Endodermal cell (in vitro differentiated cells): ENCODE measurements around the gene NSL1. TPM values are rescaled to one million over a fixed set of nuclear protein-coding genes. Genes with fewer than 3 reads are reported as not detected.

Experiments used
- DNase-seq: peaks from one replicate; pipeline ENCODE4 v3.0.0-alpha.2; 2017
- H3K27ac ChIP-seq: 2 replicates; pipeline ENCODE4 v1.5.1; 2013; ENCODE audit warnings: mild to moderate bottlenecking, low read depth, low read length, moderate library complexity
- H3K27me3 ChIP-seq: 2 replicates; pipeline ENCODE4 v1.6.1; 2013; ENCODE audit warnings: mild to moderate bottlenecking, low read length, moderate library complexity; ENCODE audit not compliant: insufficient read depth, control insufficient read depth, poor library complexity, severe bottlenecking
- H3K36me3 ChIP-seq: 2 replicates; pipeline ENCODE4 v1.7.0; 2013; ENCODE audit warnings: mild to moderate bottlenecking, low read length, moderate library complexity; ENCODE audit not compliant: control insufficient read depth, insufficient read depth
- H3K4me1 ChIP-seq: one replicate; pipeline ENCODE4 v1.7.0; 2013; ENCODE audit warnings: low read length; ENCODE audit not compliant: control insufficient read depth, insufficient read depth
- H3K4me3 ChIP-seq: 2 replicates; pipeline ENCODE4 v1.5.1; 2013; ENCODE audit warnings: mild to moderate bottlenecking, low read length, moderate library complexity
- H3K9ac ChIP-seq: 2 replicates; pipeline ENCODE4 v1.6.1; 2013; ENCODE audit warnings: mild to moderate bottlenecking, low read length, moderate library complexity; ENCODE audit not compliant: poor library complexity, severe bottlenecking; ENCODE audit errors: extremely low read depth
- H3K9me3 ChIP-seq: 2 replicates; pipeline ENCODE4 v1.6.1; 2013; ENCODE audit warnings: mild to moderate bottlenecking, low read length, moderate library complexity; ENCODE audit not compliant: control insufficient read depth
- H3K27ac Mint-ChIP-seq: 2 replicates; pipeline ENCODE4 v1.8.0; 2020; ENCODE audit warnings: mixed read lengths
- H3K27me3 Mint-ChIP-seq: 2 replicates; pipeline ENCODE4 v1.8.0; 2021; ENCODE audit warnings: mild to moderate bottlenecking, mixed read lengths; ENCODE audit not compliant: insufficient read depth
- H3K36me3 Mint-ChIP-seq: 2 replicates; pipeline ENCODE4 v1.8.0; 2020; ENCODE audit warnings: low read depth, mixed read lengths
- H3K4me1 Mint-ChIP-seq: 2 replicates; pipeline ENCODE4 v1.8.0; 2020; ENCODE audit warnings: mixed read lengths
- H3K4me3 Mint-ChIP-seq: 2 replicates; pipeline ENCODE4 v1.8.0; 2020; ENCODE audit warnings: mild to moderate bottlenecking, moderate library complexity, mixed read lengths
- H3K9me3 Mint-ChIP-seq: 2 replicates; pipeline ENCODE4 v1.8.0; 2020; ENCODE audit warnings: mild to moderate bottlenecking, mixed read lengths
- CTCF ChIP-seq: fragments of 200-600 bp; sonication (generic); conservative IDR thresholded peaks from 2 replicates; pipeline ENCODE4 v1.5.0; 2021; ENCODE audit warnings: antibody characterized with exemption, mild to moderate bottlenecking
- WGBS, 2 experiments: methylation state at CpG; one replicate each; pipeline versions ENCODE4 v1.1.5 to v1.1.7; 2013; ENCODE audit warnings: missing lambda C conversion rate in 2 of 2, mixed read lengths in 1 of 2; ENCODE audit not compliant: insufficient coverage in 1 of 2, insufficient read length in 1 of 2; 5-methylcytosine and 5-hydroxymethylcytosine counted together
- total RNA-seq, 2 donors: library from RNA; stranded (reverse); fragmentation: NEBNext Ultra II Directional in 1 of 2; extraction: Animal tissue kit (Norgen Biotek cat#: 25700) in 1 of 2; gene quantifications; 2 replicates in 1 of 2; 3 replicates in 1 of 2; pipeline ENCODE4 v1.2.1, GENCODE V29; 2021

The NSL1 gene
- total RNA-seq, 2 donors from 2014 or later: 47.6 to 57.7 TPM

DNA sequence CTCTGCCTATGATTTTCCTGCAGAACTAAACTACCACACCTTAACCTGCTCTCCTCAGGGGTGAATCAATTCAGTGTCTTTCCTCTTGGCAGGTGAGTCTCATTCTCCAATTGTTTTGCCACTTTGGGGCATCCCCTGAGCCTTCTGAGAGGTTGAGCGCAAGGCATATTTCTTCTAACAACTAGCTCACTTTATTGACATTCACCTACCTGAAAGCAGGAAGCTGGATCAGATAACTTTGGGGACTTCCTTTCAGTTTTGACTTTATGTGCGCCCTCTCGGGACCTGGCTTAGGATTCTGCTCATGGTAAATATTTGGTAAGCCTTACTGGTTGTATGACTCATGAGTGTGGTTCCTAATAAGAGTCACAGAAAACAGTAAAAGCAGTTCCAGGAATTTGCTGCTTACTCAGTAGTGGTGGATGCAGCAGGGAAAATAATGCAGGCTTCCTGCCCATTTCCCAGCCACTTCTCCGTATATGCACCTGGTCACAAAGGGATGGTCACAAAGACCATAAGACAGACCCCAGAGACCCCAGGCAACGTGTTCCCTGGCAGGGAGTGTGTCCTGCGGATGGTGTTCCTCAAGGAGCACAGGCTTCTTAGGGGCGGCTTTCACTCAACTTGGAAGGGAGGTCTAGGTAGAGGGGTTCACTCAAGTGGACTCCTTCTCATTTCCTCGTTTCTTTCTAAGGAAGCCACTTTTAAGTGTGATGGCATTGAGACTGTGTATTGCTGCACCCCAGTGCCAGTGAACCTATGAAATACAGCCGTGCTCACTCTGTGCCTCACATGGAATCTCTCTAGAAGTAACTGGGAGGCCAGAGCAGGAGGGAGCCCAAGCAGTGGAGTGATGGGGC is 70.0 kb downstream of the NSL1 start:
- Histone ChIP-seq H3K4me1 (no peaks in the 10 kb centered on the region), H3K9me3 (peaks cover 24% of the 10 kb centered on the region), H3K9ac (no peak overlapping the region), H3K27me3 (no peaks in the 10 kb centered on the region), H3K36me3 (peaks cover 9% of the 10 kb centered on the region), H3K4me3 (no peak overlapping the region), H3K27ac (no peak overlapping the region)
- H3K4me3 Mint-ChIP-seq: no peak overlapping the region
- peaks cover 1% of the 10 kb centered on the region for H3K4me1 Mint-ChIP-seq
- TF ChIP-seq CTCF: no peak
- DNase-seq: no peak
- H3K27me3 Mint-ChIP-seq: peaks cover 7% of the 10 kb centered on the region
- WGBS, 2 experiments: 92 to 94% methylated on average over 3 to 9 of the region's 9 CpGs
- no peak overlapping the region for H3K27ac Mint-ChIP-seq
- peaks cover 35% of the 10 kb centered on the region for H3K9me3 Mint-ChIP-seq
- H3K36me3 Mint-ChIP-seq: peaks cover 28% of the 10 kb centered on the region

DNA sequence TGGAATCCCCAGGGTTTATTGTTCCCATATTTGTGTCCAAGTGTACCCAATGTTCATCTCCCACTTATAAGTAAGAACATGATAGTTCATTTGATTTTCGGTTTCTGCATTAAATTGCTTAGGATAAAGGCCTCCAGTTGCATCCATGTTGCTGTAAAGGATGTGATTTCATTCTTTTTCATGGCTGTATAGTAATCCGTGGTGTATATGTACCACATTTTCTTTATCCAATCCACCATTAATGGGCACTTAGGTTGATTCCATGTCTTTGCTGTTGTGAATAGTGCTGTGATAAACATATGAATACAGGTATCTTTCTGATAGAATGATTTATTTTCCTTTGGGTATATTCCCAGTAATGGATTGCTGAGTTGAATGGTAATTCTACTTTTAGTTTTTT is 71.9 kb downstream of the NSL1 start:
- Histone ChIP-seq H3K4me3 (no peak overlapping the region), H3K27me3 (no peaks in the 10 kb centered on the region), H3K27ac (no peak overlapping the region), H3K9ac (no peak overlapping the region), H3K4me1 (no peaks in the 10 kb centered on the region), H3K36me3 (no peaks in the 10 kb centered on the region), H3K9me3 (peaks cover 15% of the 10 kb centered on the region)
- Mint-ChIP-seq H3K27me3 (peaks cover 11% of the 10 kb centered on the region), H3K4me3 (no peak overlapping the region), H3K27ac (no peak overlapping the region), H3K9me3 (peaks cover 17% of the 10 kb centered on the region), H3K4me1 (no peaks in the 10 kb centered on the region), H3K36me3 (peaks cover 12% of the 10 kb centered on the region)
- no peak for DNase-seq
- no peak for TF ChIP-seq CTCF
- WGBS, 2 experiments: 76% methylated on average over 1 of the region's 2 CpGs; no CpG with 5 or more reads in 1 of the 2 experiments

GRCh38 chr1:212718499-212718898 is 73.1 kb downstream of the NSL1 start:
- Histone ChIP-seq H3K27me3 (no peaks in the 10 kb centered on the region), H3K4me3 (no peak overlapping the region), H3K36me3 (no peaks in the 10 kb centered on the region), H3K9ac (no peak overlapping the region), H3K4me1 (no peaks in the 10 kb centered on the region), H3K27ac (no peak overlapping the region), H3K9me3 (peaks cover 8% of the 10 kb centered on the region)
- no peak for DNase-seq
- Mint-ChIP-seq H3K36me3 (peaks cover 6% of the 10 kb centered on the region), H3K4me3 (no peak overlapping the region), H3K27me3 (peaks cover 9% of the 10 kb centered on the region), H3K4me1 (no peaks in the 10 kb centered on the region), H3K27ac (no peak overlapping the region), H3K9me3 (peaks cover 8% of the 10 kb centered on the region)
- 34 to 60% methylated on average over 3 to 4 of the region's 4 CpGs for WGBS, 2 experiments
- TF ChIP-seq CTCF: peak; percentile 49
